NCI-H526 treated with DMSO at 0.1 percent for 48 hours (cell line): ENCODE data around the gene ERC2.
A peak's percentile ranks its signal among the peaks of the same experiment; 100 is the strongest.

ENCODE experiments used
- DNase-seq: peaks from one replicate; lab custom pipeline; 2025; lab: John Stamatoyannopoulos, UW

ERC2 gene

GRCh38 chr3:56468184-56469106 lies at the start of gene ERC2:
TSS of gene ERC2 (minus strand) at chr3:56468467.
- DNase-seq = peak; percentile 43

- no peak for DNase-seq
These were observed 34.5 kb upstream of the ERC2 start for GRCh38 chr3:56502738-56503137.

GRCh38 chr3:56496376-56496775 lies 28.1 kb upstream of the ERC2 start:
- DNase-seq = peak; percentile 54

GRCh38 chr3:56494679-56495322 lies 26.5 kb upstream of the ERC2 start:
- peak; percentile 61 for DNase-seq

- no peak for DNase-seq
These were observed 23.3 kb upstream of the ERC2 start for GRCh38 chr3:56491566-56491965.

GRCh38 chr3:56488812-56489600 lies 20.7 kb upstream of the ERC2 start:
- DNase-seq = no peak

GRCh38 chr3:56484525-56485032 lies 16.3 kb upstream of the ERC2 start:
- no peak for DNase-seq

GRCh38 chr3:56484122-56484521 lies 15.9 kb upstream of the ERC2 start:
- no peak for DNase-seq

GRCh38 chr3:56477646-56478045 lies 9.4 kb upstream of the ERC2 start:
- DNase-seq = no peak

GRCh38 chr3:56476771-56477170 lies 8.5 kb upstream of the ERC2 start:
- no peak for DNase-seq

- DNase-seq = no peak
These were observed 3.5 kb upstream of the ERC2 start for GRCh38 chr3:56471771-56472170.

GRCh38 chr3:56469141-56469540 lies 874 bp upstream of the ERC2 start:
- no peak for DNase-seq

GRCh38 chr3:56467801-56468183 lies 475 bp downstream of the ERC2 start:
- no peak for DNase-seq

- DNase-seq = peak; percentile 82
These were observed 1.2 kb downstream of the ERC2 start for GRCh38 chr3:56467108-56467507.

GRCh38 chr3:56459719-56460118 lies 8.5 kb downstream of the ERC2 start:
- DNase-seq = no peak

GRCh38 chr3:56459104-56459496 lies 9.2 kb downstream of the ERC2 start:
- no peak for DNase-seq

GRCh38 chr3:56458496-56459103 lies 9.7 kb downstream of the ERC2 start:
- DNase-seq = no peak

GRCh38 chr3:56456117-56456516 lies 12.2 kb downstream of the ERC2 start:
- DNase-seq = no peak

- DNase-seq = no peak
These were observed 15.3 kb downstream of the ERC2 start for GRCh38 chr3:56453011-56453410.

- no peak for DNase-seq
These were observed 16.2 kb downstream of the ERC2 start for GRCh38 chr3:56452085-56452484.

GRCh38 chr3:56443372-56443771 lies 24.9 kb downstream of the ERC2 start:
- DNase-seq = no peak

GRCh38 chr3:56428667-56429066 lies 39.6 kb downstream of the ERC2 start:
- no peak for DNase-seq
